ENCODE results near the gene CCNYL1.

CCNYL1 gene

GRCh38 chr2:207784898-207785297 is 73.5 kb downstream of the CCNYL1 start:
- no peak for TF ChIP-seq CTCF (IDR thresholded peaks at IDR 0.05; ENCODE audit: low read depth, low read length)
- no peaks in the 10 kb centered on the region for H3K36me3 ChIP-seq
- H3K4me1 ChIP-seq = no peaks in the 10 kb centered on the region
- no peak overlapping the region for H3K4me3 ChIP-seq (ENCODE audit: low read depth, low read length)
- no peaks in the 10 kb centered on the region for H3K9me3 ChIP-seq
- DNase-seq = no peak
- no peaks in the 10 kb centered on the region for H3K27me3 ChIP-seq

- no peak for TF ChIP-seq CTCF (IDR thresholded peaks at IDR 0.05; ENCODE audit: low read depth, low read length)
- no peak overlapping the region for H3K4me3 ChIP-seq (ENCODE audit: low read depth, low read length)
- DNase-seq = no peak
- no peaks in the 10 kb centered on the region for H3K36me3 ChIP-seq
- H3K4me1 ChIP-seq = no peaks in the 10 kb centered on the region
- no peaks in the 10 kb centered on the region for H3K9me3 ChIP-seq
- no peaks in the 10 kb centered on the region for H3K27me3 ChIP-seq
These were observed 75.6 kb downstream of the CCNYL1 start for GRCh38 chr2:207787017-207787416.

GRCh38 chr2:207787800-207788199 is 76.4 kb downstream of the CCNYL1 start:
- H3K9me3 ChIP-seq = no peaks in the 10 kb centered on the region
- H3K36me3 ChIP-seq = no peaks in the 10 kb centered on the region
- no peaks in the 10 kb centered on the region for H3K4me1 ChIP-seq
- H3K4me3 ChIP-seq (ENCODE audit: low read depth, low read length) = no peak overlapping the region
- no peak for TF ChIP-seq CTCF (IDR thresholded peaks at IDR 0.05; ENCODE audit: low read depth, low read length)
- DNase-seq = no peak
- no peaks in the 10 kb centered on the region for H3K27me3 ChIP-seq

- no peak for DNase-seq
- no peak for TF ChIP-seq CTCF (IDR thresholded peaks at IDR 0.05; ENCODE audit: low read depth, low read length)
- H3K9me3 ChIP-seq = no peaks in the 10 kb centered on the region
- H3K36me3 ChIP-seq = no peaks in the 10 kb centered on the region
- H3K4me1 ChIP-seq = no peaks in the 10 kb centered on the region
- no peaks in the 10 kb centered on the region for H3K27me3 ChIP-seq
- no peak overlapping the region for H3K4me3 ChIP-seq (ENCODE audit: low read depth, low read length)
These were observed 79.5 kb downstream of the CCNYL1 start for GRCh38 chr2:207790898-207791297.

- no peak for DNase-seq
- TF ChIP-seq CTCF (IDR thresholded peaks at IDR 0.05; ENCODE audit: low read depth, low read length) = no peak
- no peaks in the 10 kb centered on the region; the same call in 1 of the 2 replicates for H3K4me1 ChIP-seq
- no peaks in the 10 kb centered on the region for H3K9me3 ChIP-seq
- no peaks in the 10 kb centered on the region for H3K27me3 ChIP-seq
- no peaks in the 10 kb centered on the region for H3K36me3 ChIP-seq
- no peak overlapping the region for H3K4me3 ChIP-seq (ENCODE audit: low read depth, low read length)
These were observed 80.3 kb downstream of the CCNYL1 start for GRCh38 chr2:207791579-207792243.

GRCh38 chr2:207792244-207792785 is 80.9 kb downstream of the CCNYL1 start:
- no peaks in the 10 kb centered on the region for H3K9me3 ChIP-seq
- no peak for TF ChIP-seq CTCF (IDR thresholded peaks at IDR 0.05; ENCODE audit: low read depth, low read length)
- no peaks in the 10 kb centered on the region for H3K36me3 ChIP-seq
- H3K4me1 ChIP-seq = no peaks in the 10 kb centered on the region; the same call in 1 of the 2 replicates
- no peak for DNase-seq
- H3K4me3 ChIP-seq (ENCODE audit: low read depth, low read length) = no peak overlapping the region
- no peaks in the 10 kb centered on the region for H3K27me3 ChIP-seq
